ENCODE results near the gene BOK. TPM values are rescaled to one million over a fixed set of nuclear protein-coding genes. Genes with fewer than 3 reads are reported as not detected.
"Not testable (repeated sequence)": the region's sequence is repeated elsewhere in the genome, so short reads cannot be mapped to it uniquely, and the experiment has no call there.

BOK gene
- polyA plus RNA-seq, 3 donors, result 16.3 to 30.2 (median 26.8) TPM

DNA sequence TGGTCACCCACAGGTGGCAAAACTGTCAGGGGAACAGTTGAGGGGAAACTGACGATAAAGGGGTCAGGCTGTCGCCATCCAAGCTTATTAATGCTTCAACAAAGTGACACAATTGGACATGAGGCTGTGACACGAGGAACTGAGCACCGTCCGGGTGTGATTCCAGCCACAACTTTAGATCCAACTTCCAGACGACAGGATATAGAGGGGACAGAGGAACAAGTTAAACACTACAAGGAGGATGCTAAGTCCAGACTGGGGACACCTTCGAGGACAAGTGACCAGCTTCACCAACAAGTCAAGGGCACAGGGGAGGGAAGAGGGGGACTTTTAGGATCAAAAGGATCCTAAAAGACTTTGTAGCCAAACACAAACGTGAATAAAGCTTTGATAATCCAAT, 23.8 kb downstream of the BOK start:
- no peak for DNase-seq (ENCODE audit: extremely low read depth in 1 of 11, low read depth in 9 of 11, low spot score in 4 of 11)

DNA sequence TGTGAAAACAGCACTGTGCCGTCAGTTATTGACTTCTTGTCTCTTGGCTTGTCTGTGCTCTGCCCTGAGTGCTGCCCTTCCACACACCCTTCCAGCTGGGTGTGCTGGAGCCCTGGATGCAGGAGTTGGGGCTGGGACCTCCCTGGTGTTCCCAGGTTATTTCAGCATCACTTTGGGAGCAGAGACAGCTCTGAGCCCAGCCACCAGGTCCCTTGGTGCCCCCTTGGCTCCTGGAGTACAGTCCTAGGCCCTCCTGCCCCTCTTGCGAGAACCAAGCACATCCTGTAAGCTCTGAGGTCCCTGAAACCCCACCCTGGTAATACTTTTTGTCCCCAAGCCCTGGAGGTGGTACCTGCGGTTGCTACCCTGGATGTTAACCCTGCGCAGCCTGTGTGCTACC, 24.3 kb downstream of the BOK start:
- no peak for DNase-seq (ENCODE audit: extremely low read depth in 1 of 11, low read depth in 9 of 11, low spot score in 4 of 11)

GRCh38 chr2:241584436-241584835, 25.9 kb downstream of the BOK start:
- no peak for DNase-seq (ENCODE audit: extremely low read depth in 1 of 11, low read depth in 9 of 11, low spot score in 4 of 11)

DNA sequence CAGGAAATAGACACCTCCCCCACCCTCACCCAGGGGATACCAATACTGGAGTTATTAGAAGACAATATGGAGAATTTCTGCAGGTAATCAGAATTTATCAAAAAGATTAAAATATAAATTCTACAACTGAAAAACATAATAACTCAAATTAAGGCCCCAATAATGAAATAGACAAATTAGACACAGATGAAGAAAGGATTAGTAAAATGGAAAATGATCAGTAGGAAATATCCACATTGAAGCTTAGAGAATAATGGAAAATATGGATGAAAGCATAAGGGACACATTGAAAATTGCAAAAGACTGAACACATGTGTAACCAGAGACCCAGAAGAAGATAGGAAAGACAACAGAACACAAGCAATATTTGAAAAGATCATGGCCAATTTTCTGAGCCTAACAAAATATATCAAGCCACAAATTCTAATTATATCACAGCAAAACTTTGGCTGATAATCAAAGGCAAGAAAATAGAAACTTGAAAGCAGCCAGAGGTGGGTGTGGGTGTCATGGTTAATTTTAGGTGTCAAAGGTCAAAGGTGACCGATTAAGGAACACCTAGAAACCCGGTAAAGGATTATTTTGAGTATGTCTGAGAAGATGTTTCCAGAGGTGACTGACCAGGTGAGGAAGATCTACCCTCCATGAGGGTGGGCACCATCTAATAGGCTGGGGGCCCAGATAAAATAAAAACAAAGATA, 28.2 kb downstream of the BOK start:
- DNase-seq (ENCODE audit: extremely low read depth in 1 of 11, low read depth in 9 of 11, low spot score in 4 of 11), result no peak

DNA sequence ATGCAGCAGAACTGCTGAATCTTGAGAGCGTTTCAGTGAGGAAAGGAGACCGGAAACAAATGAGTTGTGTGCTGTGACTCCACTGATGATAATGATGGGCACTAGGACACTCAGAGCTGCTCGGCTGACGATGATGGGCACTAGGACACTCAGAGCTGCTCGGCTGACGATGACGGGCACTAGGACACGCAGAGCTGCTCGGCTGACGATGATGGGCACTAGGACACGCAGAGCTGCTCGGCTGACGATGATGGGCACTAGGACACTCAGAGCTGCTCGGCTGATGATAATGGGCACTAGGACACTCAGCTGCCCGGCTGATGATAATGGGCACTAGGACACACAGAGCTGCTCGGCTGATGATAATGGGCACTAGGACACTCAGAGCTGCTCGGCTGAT, 31.3 kb downstream of the BOK start:
- DNase-seq (ENCODE audit: extremely low read depth in 1 of 11, low read depth in 9 of 11, low spot score in 4 of 11), result not testable (repeated sequence)

GRCh38 chr2:241590496-241591455, 32.2 kb downstream of the BOK start:
- DNase-seq (ENCODE audit: extremely low read depth in 1 of 11, low read depth in 9 of 11, low spot score in 4 of 11), result not testable (repeated sequence)

GRCh38 chr2:241592126-241592845, 33.7 kb downstream of the BOK start:
- no peak for DNase-seq (ENCODE audit: extremely low read depth in 1 of 11, low read depth in 9 of 11, low spot score in 4 of 11)

- DNase-seq (ENCODE audit: extremely low read depth in 1 of 11, low read depth in 9 of 11, low spot score in 4 of 11), result no peak
These were observed 34.7 kb downstream of the BOK start for GRCh38 chr2:241593271-241593670.

DNA sequence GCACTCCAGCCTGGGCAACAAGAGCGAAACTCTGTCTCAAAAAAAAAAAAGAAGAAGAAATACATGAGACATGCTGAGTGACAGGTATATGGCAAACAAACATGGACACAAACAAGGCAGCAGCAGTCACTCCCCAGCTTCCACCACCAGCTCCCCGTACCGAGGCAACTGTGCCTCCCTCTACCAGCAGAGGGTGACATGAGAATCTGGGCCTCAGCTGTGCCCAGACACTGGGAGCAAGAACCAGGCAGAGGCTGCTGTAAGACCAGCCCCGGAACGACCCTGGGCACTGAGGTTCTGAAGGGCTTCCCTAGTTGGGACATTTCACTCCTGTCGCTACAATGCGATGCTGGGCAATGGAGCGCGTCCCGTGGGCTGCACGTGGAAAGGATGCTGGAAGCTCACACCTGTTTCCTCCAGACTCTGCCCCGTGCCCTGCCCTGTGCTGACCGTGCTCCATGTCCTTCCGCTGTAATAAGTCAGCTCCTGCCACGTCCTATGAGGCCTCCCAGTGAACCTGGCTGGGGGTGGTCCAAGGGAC, 37.1 kb downstream of the BOK start:
- DNase-seq (ENCODE audit: extremely low read depth in 1 of 11, low read depth in 9 of 11, low spot score in 4 of 11), result no peak

DNA sequence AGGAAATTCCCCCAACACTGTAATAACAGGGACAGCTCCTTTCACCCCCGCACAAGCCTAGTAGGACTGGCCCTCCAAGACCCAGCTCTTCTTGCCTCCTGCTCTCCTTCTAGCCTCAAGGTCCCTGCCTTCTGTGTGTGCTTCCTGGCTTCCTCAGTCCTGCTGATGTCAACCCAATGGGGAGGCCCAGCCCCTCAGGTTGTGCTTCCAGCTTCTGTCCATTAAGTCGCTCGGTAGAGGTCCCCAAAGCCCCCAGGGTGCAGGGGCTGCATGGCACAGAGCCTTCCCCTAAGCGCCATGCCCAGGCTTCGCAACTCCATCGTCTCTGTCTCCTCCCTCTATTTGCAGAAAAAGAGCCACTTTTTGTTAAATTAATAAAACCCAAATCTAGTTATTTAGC, 39.0 kb downstream of the BOK start:
- no peak for DNase-seq (ENCODE audit: extremely low read depth in 1 of 11, low read depth in 9 of 11, low spot score in 4 of 11)

GRCh38 chr2:241598061-241598460, 39.5 kb downstream of the BOK start:
- DNase-seq (ENCODE audit: extremely low read depth in 1 of 11, low read depth in 9 of 11, low spot score in 4 of 11), result no peak

GRCh38 chr2:241598487-241598886, 39.9 kb downstream of the BOK start:
- DNase-seq (ENCODE audit: extremely low read depth in 1 of 11, low read depth in 9 of 11, low spot score in 4 of 11), result no peak

DNA sequence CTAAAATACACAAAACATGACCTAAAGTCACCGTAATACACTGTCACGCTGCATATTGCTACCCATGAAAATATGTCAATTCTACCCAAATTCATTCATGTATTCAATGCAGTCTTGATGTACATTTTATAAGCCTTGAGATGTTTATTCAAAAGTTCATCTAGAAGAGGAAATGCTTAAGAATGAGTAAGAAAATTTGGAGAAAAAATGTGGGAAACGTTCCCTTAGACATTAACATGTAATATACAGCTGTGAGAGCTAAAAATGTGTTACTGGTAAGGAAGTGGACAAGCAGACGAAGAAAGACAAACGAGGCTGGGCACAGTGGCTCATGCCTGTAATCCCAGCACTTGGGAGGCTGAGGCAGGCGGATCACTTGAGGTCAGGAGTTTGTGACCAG, 41.1 kb downstream of the BOK start:
- no peak for DNase-seq (ENCODE audit: extremely low read depth in 1 of 11, low read depth in 9 of 11, low spot score in 4 of 11)

- DNase-seq (ENCODE audit: extremely low read depth in 1 of 11, low read depth in 9 of 11, low spot score in 4 of 11), result no peak
These were observed 43.3 kb downstream of the BOK start for GRCh38 chr2:241601841-241602240.

DNA sequence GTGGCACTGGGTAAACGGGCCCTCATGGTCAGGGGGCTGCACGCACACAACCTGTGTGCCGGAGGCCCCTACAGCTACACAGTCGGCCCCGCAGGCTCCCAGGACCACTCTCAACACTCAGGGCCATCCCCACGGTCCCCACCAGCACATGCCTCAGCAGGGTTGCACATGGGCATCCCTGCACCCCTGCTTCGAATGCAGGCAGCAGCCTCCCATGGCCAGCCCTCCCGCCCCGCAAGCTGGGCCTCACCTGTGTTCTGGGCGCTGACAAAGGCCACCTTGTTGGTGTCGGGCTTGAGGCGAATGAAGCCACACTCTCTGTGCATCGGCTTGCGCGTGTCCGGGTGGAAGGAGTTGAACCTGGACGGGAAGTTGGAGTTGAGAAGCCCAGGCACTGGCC, 44.2 kb downstream of the BOK start:
- DNase-seq (ENCODE audit: extremely low read depth in 1 of 11, low read depth in 9 of 11, low spot score in 4 of 11), result no peak

GRCh38 chr2:241603686-241604085, 45.1 kb downstream of the BOK start:
- no peak for DNase-seq (ENCODE audit: extremely low read depth in 1 of 11, low read depth in 9 of 11, low spot score in 4 of 11)

DNA sequence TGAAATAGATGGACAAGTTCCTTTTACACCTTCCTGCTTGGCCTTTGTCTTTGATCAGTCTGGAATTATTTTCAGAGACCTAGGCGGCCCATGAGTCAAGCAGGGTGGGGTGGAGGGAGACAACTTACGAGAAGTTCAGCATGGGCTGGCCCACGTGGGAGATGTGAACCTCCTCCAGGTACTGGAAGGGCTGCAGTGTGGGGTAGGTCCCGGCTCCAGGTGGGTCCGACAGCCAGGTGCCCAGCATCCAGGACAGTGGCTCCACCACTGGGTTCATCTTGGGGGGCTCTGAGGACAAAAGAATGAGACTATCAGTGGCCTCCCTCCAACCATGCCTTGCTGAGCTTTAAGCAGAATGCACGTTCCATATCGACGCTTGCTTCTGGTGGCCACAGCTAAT, 47.6 kb downstream of the BOK start:
- DNase-seq (ENCODE audit: extremely low read depth in 1 of 11, low read depth in 9 of 11, low spot score in 4 of 11), result no peak

DNA sequence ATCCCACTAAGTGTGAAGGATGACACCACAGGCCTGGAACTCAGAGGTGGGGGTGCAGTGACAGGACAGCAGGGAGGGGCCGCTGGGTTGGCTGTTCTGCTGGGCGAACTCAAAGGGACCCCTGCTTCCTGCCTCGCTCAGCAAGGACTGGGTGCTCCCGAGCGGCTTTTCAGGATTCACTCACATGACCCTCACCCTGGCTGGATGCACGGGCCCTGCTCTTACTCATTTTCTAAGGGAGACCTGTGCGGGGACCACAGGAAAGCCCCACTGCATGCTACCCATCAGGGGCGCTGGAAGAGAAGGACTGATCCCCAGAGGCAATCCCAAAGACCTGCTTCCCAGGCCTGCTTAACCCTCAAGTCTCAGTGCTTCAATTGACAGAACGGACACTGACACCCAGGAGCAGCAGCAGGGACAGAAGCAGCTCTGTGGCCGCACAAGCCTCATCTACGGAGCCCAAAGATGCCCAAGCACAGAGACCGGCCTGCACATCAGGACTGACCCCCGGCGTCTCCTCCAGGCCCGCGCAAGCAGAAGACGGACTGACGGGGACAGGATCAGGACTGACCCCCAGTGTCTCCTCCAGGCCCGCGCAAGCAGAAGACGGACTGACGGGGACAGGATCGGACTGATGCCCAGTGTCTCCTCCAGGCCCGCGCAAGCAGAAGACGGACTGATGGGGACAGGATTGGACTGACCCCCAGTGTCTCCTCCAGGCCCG, 48.8 kb downstream of the BOK start:
- no peak for DNase-seq (ENCODE audit: extremely low read depth in 1 of 11, low read depth in 9 of 11, low spot score in 4 of 11)

DNA sequence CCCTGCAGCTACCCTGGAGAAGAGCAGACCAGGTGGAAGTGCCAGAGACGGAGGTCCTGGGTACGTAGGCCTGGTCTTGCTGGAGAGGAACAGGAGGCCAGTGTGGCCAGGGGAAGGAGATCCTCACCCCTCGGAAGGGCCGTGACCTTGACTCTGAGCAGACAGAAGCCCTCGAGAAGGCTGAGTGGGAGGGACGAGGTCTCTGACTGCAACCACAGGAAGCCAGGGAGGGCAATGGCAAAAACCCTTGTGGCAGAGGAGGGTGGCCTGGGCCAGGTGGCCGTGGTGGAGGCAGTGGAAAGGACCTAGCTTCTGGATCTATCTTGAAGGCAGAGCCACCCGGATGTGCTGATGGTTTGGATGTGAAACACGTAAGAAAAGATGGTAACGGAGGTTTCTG, 50.3 kb downstream of the BOK start:
- no peak for DNase-seq (ENCODE audit: extremely low read depth in 1 of 11, low read depth in 9 of 11, low spot score in 4 of 11)

Data from renal cortex interstitium (tissue), 11 donors.